IPS-NIHi7 (cell line): ENCODE results near the gene MYH3.
"Not testable (repeated sequence)": the region's sequence is repeated elsewhere in the genome, so short reads cannot be mapped to it uniquely, and the experiment has no call there.

ENCODE experiments used
- DNase-seq: peaks from one replicate; pipeline ENCODE4 v3.0.0; 2012; ENCODE audit warnings: mixed read lengths; ENCODE audit errors: extremely low spot score

Gene MYH3

DNA sequence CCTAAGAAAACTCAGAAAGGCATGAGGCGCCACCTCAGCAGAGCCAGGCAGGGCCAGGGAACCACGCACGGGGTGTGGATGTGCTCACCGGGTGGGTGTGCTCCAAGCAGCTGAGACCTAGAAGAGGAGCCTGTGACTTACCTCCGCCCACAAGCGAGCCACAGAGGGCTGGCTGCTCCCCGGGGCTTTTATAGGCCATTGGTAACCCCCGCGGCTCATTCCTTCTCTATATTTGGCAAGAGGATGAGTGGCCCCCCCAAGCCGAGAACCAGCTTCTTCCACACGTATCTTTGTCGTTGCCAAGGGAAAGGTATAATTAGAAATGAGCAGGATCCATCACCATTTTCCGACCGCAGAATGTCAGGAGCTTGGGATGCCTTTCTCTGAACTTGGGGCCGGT lies at the start of gene MYH3:
Gene MYH3, minus strand, starts transcription at position 162 of the 400 bp plus-strand sequence. CDS start 2,245 bp downstream, outside the sequence.
- DNase-seq, result no peak

DNA sequence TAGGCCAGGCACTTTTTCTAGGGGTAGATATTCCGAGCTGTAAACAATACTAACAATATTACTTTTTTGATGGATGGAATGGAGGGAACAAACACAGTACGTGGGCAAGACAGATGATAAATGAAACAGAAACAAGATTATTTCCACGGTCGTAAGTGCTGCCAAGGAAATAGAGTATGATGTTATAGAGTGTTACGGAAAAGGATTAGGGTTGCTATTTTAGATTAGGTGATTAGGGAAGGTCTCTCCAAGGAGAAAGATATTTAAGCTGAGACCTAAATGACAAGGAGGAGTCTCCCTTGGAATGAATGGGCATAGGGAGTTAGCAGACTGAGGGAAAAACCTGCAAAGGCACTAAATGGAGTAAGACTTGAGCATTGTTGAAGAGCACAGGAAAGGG lies 48.6 kb upstream of the MYH3 start:
- DNase-seq, result no peak

DNA sequence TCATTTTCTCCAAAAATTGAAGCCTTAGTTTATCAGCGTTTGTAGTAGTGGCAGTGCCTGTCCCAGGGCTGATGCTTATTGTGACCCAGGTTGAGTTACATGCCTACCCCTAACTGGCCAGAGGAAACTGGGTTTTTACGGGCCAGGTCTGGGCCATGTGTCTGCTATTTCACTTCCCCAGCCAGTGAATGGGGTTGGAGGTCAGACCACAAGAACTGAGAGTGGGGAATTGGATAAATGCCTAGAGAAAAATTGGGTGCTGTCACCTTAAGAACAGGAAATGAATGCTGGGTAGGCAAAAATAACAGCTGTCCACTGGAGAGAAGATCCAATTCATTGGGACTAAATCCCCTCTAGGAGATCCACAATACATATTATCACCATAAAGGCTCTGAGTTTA lies 45.5 kb upstream of the MYH3 start:
- no peak for DNase-seq

DNA sequence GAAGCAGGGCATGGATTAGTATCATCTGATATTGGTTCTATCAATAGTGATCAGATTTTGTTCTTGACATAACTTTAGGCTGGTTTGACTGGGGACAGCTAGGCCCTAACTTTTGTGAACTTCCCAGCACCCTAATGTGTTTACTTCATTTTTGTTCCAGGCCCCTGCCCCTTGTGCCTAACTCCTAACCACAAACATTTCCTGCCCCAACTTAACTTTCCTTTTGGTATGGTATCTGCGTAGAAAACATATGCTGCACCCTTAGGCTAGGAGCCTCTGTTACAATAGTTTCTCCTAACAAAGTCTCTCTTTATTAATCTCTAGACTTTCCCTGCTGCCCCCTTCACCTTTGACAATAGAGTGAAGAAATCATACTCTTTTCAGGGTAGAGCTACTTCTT lies 42.7 kb upstream of the MYH3 start:
- no peak for DNase-seq

DNA sequence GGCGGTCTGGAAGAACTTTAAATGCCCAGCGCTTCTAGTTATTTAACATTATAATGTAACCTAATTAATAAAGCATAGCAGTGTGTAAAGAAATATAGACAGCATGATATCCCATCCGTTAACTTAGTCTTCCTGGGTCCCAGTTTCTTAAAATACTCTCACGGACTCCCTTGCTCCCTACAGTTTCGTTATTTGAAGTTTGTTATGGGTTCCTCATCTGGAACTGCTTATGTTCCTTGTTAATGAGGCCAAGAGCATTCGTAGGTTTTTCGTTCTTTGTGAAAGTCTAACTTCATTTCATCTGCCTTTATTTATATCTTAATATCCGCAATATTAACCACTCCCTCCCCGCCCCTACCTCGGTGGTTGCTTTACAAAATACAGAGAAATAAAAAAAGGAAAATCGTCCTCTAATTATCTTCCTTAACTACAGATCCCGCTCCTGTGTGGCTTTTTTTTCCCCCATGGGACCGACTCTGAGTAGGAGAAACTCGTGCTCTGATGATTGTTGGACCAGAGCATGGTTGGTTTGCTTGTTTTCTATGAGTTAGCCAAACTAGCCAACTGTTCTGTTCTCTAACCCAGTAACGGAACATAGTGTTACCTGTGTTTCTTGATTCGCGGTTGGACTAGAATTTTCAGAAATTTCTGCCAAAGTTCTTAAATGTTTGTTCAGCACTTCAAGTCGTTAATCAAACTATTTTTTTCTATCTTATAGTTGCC lies 41.1 kb upstream of the MYH3 start:
- DNase-seq, result peak; percentile 16

DNA sequence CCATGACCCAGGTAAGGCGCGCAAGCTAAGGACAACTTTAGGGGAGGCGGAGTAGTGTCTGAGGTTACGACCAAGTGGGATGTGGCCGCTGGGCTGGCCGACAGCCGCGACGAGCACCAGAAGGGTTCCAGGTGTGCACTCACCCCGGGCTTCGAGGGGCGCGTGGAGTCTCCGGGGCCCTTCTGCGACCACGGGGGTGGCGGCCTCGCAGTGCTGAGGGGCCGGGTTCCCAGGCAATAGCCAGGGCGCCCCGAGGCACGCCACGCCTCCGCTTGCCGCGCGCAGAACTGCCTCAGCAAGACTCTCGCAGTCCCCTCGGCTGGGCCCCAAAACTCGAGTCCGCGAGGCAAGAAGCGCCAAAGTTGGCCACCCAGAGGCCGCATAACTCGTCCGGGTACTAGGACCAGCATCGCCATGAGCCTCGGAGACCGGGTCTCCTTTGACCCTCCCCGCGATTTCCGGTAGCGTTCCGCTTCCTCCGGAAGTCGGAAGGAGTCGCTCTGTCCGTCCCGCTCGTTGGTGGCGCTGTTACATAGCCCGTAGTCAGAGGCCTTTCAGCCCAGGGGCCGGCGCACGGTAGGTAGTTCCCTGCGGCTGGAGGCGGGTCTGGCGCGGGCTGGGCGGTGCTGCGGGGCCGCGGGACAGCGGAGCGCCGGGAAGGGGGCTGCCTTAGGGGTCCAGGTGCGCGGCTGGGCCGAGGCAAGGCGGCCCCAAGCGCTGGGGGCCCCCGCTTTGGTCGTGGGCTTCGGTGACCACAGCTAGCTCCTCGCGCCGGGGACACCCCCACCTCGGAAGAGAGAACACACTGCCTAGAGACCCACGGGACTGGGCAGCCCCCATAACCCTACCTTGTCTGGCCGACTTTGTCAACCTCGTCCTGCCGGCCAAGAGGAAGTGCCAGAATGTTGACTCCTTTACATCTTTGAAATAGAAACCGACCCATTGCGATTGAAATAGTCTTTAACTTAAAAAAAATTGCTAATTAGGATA lies 40.3 kb upstream of the MYH3 start, which contains the start of the genes ADPRM and SCO1:
Gene ADPRM, plus strand, starts transcription at position 503 of the 990 bp plus-strand sequence. CDS start 7,333 bp downstream, outside the sequence.
Gene SCO1, minus strand, starts transcription at position 442 of the 990 bp plus-strand sequence. Its CDS starts 26 bp downstream, at position 416.
- peak; percentile 94 for DNase-seq

DNA sequence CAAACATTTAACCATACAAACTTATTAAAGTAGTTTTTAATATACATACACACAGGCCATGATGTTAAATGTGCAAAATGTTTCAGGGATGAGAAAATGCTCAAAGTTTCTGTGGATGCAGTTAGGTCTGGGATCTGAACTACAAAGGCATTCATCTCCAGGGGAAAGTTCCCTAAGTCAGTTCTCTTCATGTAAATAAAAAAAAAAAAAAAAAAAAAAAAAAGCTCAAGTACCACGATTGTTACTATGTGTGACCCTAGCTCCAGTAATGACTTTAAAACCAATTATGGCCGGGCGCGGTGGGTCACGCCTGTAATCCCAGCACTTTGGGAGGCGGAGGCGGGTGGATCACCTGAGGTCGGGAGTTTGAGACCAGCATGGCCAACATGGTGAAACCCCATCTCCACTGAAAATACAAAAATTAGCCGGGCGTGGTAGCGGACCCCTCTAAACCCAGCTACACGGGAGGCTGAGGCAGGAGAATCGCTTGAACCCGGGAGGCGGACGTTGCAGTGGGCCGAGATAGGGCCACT lies 38.8 kb upstream of the MYH3 start:
- not testable (repeated sequence) for DNase-seq

DNA sequence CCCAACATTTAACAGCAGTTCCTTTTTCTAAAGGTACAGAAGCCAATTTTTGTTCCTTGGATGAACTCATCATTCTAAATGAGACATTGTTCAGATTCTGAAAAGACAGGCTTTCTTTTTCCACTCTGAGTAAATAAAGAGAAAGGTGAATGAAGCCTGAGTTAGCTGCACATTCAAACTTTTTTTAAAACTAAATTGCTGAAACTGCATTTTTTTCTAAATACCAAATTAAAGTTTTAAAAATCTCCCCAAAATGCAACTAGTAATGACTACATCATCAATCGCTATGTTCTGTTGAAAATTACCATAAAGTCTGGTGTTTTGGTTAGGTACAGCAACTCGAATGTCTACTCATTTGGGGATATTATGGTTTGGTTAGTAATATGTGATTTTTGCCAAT lies 30.4 kb upstream of the MYH3 start:
- no peak for DNase-seq

DNA sequence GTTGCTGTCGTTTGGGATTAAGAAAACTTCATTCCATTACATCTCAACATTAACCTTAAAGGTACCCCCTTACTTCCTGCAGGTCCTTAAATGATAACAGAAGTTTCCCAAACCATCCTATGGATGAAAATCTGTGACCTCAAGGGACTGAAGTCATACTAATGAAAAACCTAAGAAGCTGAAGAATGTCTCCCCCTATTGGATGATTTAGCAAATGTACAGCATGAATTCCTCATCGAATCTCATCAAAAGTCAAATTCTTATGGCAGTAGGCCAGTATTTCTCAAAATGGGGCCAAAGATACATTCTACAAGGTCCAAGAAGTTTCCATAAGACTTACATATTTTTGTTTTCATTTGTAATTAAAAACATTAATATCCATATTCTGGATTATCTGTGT lies 26.7 kb upstream of the MYH3 start:
- DNase-seq, result peak; percentile 22

DNA sequence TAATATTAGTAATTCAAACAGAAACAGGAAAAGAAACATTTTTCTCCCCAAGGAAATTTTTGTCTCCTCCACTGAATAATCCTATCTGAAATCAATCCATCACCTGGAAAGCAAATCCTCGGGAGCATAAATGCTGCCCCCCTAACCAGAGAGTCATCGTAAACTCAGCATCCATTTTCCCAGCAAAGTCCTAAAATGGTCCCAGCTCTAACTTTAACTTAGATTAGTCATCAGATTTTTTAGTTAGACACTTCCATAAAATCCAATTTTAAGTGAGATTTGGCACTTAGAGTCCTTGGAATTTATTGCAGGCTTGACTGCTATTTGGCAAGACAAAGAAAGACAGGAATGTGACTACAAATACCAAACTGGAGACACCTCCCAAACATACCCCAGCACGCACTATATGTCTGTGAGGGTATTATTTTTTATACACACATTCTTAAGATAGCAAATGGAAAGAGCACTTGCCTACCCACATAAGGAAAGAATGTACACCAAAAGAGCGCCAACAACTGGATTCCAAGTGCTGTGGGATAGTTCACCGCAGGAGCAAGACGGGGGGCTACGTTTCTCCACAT lies 24.8 kb upstream of the MYH3 start:
- DNase-seq, result no peak

DNA sequence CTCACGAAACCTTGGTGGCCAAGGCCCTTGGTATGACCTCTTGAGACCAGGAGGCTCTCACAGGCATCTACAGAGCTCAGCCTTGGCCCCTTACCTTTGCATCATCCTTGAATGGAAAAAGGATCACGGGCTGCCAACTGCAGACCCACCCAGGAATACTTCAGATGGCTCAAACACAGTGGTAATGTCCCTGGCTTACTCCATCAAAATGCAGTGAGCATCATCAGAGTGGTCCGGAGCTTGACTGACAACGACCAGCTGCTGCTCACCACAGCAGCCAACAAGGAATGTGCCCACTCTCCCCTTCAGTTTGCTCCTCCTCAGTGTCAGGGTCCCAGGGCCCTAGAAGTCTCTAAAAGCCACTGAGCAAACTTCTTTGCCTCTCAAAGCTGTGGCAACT lies 17.6 kb upstream of the MYH3 start:
- no peak for DNase-seq

DNA sequence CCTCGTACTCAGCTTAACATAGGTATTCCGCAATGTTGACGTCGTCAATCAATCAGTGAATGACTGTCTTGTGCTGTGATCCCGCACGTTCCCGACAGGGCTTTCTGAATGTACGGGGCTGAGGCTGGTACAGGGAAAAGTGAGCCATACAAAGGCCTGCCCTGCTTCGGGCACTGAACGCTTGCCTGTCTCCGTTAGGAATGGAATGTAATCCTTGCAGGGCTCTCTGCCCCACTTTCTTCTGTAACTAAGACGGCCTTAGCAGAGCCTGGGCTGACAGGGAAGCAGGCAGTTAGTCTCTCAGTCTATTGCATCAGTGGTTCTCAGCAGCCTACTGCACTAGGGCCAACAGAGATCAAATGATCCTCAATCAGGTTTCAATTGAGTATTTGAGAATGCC lies 16.2 kb upstream of the MYH3 start:
- no peak for DNase-seq

DNA sequence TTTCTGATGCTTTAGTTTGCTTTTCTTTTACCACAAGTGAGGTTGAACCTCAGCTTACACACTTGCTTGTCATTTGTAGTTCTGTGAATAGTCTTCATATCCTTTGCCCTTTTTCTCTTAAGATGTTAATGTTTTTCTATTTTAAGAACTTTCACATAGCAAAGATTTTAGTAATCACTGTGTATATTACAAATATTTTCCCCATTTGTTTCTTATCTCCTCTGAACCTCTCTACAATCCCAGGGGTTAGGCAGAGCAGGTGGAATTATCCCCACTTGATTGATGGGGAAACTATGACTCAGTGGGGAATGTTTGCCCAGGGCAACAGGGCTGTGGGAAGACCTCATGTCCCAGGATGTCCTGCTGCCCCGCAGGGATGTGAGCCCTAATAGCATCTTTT lies 11.7 kb upstream of the MYH3 start:
- no peak for DNase-seq

DNA sequence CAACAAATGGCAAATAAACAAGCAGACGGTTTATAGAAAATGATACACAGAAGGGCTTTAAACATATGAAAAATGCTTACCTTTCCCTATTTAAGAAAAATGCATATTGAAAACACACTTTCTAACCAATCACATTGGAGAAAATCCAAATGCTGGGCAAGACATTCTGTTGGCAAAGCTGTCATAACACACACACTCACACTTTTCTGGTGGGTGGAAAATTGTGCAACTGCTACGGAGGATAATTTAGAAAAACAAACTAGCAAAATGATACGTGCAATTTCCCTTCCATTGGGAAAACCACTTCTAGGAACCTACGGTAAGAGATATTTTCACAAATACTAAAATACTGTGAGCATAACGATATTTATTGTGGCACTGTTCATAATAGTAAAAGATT lies 9.8 kb upstream of the MYH3 start:
- no peak for DNase-seq

DNA sequence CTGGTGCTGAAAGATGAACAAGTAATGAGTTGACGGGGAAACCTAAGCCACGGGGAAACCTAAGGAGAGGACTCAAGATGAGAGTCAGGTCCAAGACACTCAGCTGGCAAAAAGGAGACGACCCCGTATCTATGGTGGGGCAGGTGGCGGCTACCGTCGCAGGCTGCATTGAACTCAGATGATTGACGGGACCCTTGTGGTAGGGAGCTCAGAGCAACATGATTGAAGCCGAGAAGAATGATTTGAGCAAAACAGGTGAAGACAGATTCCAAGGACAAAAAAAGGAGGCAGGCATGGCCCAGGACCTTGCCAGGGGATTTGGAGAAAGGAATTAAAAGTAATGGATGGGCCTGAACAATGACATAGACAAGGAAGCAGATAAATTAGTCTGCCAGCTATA lies 7.5 kb upstream of the MYH3 start:
- DNase-seq, result no peak

DNA sequence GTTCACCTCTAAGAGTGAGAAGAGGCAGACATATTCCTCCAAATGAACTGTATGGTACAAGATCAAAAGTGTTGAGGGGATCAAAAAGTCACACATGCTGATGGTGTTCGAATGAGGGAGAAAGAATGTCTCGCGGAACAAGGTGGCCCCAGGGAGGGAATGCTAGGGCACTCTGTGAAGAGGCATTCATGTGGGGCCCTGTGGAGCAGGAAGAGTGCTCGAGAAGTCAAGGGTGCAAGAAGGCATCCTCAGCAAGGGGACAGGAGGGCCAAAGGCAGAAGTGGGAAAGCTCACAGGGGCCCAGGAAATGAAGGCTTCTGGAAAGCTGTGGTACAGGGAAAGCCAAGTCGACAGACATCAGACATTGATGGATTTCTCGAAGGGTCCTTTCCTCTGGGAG lies 6.1 kb upstream of the MYH3 start:
- DNase-seq, result no peak

DNA sequence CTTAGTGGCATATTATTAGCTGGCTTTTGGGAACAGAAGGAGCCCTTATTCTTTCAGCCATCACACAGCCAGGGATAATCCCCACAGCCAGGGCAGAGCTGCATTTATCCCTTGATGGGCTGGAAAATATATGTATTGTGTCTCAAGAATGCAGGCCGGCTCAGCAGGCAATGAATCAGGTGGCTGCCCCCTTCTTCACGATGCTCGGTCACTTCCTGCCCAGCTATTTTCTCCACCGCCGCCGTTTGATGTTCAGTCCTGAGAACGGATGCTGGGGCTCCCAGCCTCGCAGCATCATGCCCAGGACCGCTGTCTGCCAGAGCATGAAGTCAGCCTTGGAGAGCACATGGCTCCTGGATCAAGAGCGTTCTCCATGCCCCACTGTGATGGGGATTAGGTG lies 4.3 kb upstream of the MYH3 start:
- no peak for DNase-seq

DNA sequence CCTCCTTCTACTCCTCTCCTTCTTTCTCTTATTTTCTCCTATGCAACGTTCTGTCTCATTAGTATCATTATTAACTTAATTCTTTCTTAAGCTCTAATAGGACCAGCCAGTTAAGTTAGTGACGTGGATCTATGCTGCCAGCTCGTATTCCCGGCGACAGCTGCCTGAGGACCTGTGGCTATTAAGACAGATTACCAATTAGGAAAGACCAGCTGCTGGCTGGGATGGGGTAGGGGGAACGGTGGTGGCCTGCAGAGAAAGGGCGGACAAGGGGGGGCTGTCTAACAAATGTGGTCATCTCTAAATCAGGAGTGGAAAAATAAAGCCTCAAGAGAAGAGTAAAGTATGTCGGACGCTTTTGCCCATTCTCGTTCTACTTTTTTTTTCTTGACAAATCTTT lies 770 bp upstream of the MYH3 start:
- no peak for DNase-seq

DNA sequence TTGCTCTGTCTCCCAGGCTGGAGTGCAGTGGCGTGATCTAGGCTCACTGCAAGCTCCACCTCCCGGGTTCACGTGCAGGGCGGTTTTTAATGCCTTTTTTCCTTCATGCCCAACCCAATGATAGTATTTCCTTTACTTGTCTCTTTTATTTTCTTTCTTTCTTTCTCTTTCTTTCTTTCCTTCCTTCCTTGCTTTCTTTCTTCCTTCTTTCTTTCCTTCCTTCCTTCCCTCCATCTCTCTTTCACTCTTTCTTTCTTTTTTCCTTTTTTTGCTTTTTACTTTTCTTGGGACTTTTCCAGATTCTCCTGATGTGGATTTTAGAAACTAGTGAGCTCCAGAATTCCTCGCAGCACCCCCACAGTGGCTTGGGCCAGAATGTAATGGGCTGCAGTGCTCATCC lies 3.1 kb downstream of the MYH3 start:
- DNase-seq, result no peak

DNA sequence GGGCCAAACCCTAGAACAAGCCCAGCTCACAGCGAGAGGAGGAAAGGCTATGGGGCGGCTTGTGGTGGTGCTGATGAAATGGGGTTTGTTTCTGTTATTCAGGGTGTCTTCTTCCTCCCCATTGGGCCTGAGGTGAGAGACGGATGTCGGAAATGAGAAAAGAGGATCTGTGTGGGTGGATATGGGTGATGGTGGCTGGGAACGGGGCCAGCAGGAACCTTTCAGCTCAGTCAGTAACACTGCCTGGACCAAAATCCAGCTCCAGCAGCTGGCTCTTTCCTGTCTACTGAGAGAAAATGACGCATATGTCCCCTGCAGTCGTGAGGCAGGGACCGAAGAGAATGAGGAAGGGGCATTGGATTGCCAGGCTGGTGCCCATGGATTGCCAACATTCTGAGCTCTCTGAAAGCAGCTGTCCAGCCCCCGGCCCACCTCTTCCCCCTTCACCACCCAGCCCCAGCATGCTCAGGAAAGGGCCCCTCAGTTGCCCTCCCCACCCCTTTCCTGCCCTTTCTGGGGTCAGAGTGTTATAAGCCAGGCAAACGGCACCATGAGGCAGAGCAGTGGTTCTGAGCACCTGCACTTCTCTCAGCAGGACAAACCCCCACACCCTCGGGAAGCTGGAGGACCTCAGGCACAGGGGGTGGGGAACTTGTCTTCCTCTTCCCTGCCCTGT lies 4.0 kb downstream of the MYH3 start:
- no peak for DNase-seq

DNA sequence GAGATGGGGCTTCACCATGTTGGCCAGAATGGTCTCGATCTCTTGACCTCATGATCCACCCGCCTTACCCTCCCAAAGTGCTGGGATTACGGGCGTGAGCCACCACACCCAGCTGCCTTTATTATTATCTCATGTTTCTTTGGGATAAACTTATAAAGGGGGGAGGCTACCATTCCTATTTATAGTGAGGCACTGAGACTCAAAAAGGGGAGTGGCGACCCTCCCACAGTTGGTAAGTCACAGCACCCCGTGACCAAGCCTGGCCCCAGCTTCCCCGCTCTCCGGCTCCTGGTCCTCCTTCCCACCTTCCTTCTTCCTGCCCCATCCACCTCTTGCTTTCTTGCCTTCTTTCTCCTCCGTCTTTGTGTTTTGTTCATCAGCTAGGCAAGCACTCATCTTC lies 5.2 kb downstream of the MYH3 start:
- no peak for DNase-seq

DNA sequence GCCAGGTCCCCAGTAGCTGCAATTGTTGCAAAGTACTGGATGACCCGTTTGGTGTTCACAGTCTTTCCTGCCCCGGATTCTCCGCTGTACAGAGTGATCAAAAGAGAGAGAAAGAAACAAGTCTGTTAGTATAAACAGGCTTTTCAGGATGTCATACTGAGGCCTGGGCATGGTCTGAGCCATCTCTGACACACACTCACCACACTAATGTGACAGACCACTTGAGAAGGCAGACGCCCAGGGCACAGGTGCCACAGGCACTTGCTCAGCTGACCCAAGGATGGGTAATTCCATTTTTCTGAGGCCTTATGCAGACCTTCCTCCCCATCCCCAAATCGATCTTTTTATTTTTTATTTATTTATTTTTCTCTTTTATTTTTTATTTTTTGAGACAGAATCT lies 7.5 kb downstream of the MYH3 start:
- DNase-seq, result no peak
